GM10266 (cell line): ENCODE measurements around the gene TRMO.

Experiments used
- DNase-seq: peaks from one replicate; pipeline ENCODE4 v3.0.0; 2012; ENCODE audit errors: extremely low spot score
- TF ChIP-seq, protein P1 (sequence below): IDR thresholded peaks from 2 replicates; pipeline ENCODE4 v1.5.1; 2012; ENCODE audit warnings: mild to moderate bottlenecking, low read depth; ENCODE audit not compliant: control insufficient read depth, insufficient read depth; ENCODE audit errors: missing control alignments

The TRMO gene

DNA sequence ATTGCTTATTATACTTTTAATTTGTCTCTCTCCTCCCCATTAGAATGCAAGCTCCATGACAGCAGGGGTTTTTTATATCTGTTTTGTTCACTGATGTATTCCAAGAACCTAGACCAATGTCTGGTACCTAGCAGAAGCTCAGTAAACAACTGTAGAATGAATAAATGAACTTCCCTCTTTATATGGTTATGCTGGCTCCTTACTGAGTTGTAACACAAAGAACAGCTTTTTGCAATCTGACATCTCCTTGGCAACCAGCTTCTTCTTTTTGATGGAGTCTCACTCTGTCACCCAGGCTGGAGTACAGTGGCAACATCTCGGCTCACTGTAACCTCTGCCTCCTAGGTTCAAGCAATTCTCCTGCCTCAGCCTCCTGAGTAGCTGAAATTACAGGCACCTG, 13.6 kb downstream of the TRMO start:
- TF ChIP-seq, protein P1, sequence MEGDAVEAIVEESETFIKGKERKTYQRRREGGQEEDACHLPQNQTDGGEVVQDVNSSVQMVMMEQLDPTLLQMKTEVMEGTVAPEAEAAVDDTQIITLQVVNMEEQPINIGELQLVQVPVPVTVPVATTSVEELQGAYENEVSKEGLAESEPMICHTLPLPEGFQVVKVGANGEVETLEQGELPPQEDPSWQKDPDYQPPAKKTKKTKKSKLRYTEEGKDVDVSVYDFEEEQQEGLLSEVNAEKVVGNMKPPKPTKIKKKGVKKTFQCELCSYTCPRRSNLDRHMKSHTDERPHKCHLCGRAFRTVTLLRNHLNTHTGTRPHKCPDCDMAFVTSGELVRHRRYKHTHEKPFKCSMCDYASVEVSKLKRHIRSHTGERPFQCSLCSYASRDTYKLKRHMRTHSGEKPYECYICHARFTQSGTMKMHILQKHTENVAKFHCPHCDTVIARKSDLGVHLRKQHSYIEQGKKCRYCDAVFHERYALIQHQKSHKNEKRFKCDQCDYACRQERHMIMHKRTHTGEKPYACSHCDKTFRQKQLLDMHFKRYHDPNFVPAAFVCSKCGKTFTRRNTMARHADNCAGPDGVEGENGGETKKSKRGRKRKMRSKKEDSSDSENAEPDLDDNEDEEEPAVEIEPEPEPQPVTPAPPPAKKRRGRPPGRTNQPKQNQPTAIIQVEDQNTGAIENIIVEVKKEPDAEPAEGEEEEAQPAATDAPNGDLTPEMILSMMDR, result no peak
- DNase-seq, result no peak

DNA sequence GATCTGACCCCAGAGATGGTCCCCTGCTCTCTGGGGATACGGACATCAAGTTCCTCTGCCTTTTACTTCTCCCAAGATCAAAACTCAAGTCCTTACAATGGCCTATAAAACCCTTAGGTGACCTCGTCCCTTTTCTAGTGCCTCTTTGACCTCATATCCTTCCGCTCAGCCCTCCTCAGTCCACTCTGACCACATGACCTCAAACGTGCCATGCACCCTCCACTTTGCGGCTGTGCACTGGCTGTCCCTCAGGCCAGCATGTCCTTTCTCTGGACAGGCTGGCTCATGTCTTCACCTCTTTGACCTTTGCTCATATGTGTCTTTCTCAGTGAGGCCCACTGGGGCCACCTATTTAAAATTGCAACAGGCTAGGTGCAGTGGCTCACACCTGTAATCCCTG, 14.7 kb downstream of the TRMO start:
- TF ChIP-seq, protein P1, result no peak
- DNase-seq, result no peak

DNA sequence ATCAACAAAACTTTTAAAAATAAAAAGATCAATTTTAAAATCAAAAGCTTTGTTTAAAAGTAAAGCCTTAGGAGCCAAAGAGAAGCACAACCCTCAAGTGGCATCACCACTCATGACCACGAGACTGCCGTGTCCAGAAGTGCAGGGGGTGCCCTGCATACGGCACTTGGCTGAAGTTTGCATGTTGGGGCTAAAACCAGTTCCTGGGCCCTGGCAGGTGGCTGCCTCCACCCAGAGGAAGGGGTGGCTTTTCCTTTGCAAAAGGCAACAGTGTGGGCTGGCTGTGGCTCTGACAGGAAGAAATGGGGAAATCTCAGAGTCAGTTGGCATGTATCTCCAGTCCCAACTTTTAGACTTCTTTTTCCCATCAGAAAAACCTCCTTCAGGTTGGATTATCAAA, 15.3 kb downstream of the TRMO start:
- TF ChIP-seq, protein P1, result no peak
- DNase-seq, result no peak

DNA sequence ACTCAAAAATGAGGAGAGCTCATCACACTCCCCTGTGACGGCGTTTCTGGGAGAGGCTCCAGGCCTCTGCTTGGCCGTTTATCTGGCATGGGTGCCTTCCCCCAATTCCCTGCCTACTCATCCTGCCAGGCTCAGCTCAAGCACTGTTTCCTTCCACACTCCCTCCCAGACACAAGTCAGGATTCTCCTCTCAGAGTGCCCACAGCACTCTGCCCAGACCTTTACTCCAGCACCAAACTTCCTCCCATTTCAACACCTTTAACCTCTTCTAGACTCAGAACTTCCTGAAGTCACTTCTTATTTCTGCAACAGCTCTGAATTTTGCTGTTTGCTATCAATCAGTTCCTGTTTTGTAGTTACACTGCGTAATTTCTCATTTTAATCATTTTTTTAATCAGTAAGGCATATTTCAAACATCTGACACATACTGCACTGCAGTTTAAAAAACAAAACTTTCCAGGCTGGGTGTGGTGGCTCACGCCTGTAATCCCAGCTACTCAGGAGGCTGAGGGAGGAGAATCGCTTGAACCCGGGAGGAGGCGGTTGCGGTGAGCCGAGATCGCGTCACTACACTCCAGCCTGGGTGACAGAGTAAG, 16.0 kb downstream of the TRMO start:
- TF ChIP-seq, protein P1, result no peak

DNA sequence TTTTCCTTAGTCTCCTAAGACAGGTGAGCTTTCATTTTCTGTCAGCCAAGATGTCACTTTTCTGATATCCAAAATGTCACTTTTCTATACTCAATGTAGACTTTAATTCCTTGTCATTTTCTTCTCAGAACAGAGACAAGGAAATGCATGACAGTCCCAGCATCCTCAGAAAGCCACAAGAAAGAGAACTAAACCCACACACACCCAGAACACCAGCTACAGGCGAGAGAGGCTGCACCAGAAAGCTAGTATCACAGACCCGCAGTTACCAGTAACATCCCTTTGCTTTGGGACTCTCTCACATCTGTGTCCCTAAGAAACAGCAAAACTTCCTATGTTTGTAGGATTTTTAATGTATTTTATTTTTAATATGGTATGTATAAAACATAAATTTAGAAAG, 17.1 kb downstream of the TRMO start:
- DNase-seq, result no peak
- TF ChIP-seq, protein P1, result no peak

More for the DNA sequence above, 16.0 kb downstream of the TRMO start:
- no peak for DNase-seq

DNA sequence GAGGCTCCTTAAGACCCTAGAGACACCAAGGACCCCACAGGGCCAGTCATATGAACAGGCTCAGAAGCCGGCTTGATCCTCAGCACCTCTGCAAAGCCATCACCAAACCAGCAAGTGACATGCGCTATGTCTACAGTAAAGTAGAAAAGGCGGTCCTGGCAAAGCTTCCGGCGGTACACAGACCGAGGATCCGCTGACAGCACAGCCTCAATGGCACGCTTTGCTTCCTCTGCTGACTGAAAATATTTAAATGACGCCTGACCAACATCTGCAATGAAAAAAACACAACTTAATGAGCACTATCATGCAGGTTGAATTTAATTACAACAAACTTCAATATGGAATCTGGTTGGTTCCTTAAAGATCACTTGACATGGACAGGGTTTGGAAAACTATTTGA, 17.6 kb downstream of the TRMO start:
- TF ChIP-seq, protein P1, result no peak
- DNase-seq, result no peak

DNA sequence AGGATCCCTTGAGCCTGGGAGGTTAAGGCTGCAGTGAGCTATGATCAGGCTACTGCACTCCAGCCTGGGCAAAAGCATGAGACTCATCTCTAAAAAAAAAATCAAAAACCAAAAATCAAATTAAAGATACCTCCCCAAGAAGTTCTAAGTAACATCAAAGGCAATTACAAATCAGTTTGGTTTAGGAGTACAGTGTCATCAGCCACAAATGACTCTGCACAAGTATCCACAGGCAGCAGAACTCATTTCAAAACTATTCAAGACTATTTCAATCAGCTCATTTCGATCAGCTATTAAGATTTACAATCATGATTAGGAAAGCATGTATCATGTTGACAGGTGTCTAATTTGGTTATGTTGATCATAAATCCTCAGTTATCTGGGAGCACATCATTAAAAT, 19.1 kb downstream of the TRMO start:
- DNase-seq, result no peak

More for the DNA sequence above, 19.1 kb downstream of the TRMO start:
- TF ChIP-seq, protein P1, result no peak
